ENCODE measurements around the gene ACOX3.

The ACOX3 gene

GRCh38 chr4:8369426-8370105 lies 71.0 kb downstream of the ACOX3 start:
- no peak overlapping the region for H3K4me3 Mint-ChIP-seq
- H3K9me3 Mint-ChIP-seq: no peaks in the 10 kb centered on the region
- H3K36me3 Mint-ChIP-seq (ENCODE audit: low read depth): no peaks in the 10 kb centered on the region
- no peak overlapping the region for H3K27ac Mint-ChIP-seq
- DNase-seq (ENCODE audit: low spot score): no peak
- H3K4me1 Mint-ChIP-seq (ENCODE audit: low read depth): no peaks in the 10 kb centered on the region
- H3K27me3 Mint-ChIP-seq (ENCODE audit: low read depth): no peaks in the 10 kb centered on the region

- Mint-ChIP-seq H3K27ac (no peak overlapping the region), H3K4me1 (ENCODE audit: low read depth) (no peaks in the 10 kb centered on the region), H3K36me3 (ENCODE audit: low read depth) (no peaks in the 10 kb centered on the region), H3K27me3 (ENCODE audit: low read depth) (no peaks in the 10 kb centered on the region), H3K9me3 (no peaks in the 10 kb centered on the region), H3K4me3 (no peak overlapping the region)
- no peak for DNase-seq (ENCODE audit: low spot score)
Measured at GRCh38 chr4:8368998-8369397, 71.5 kb downstream of the ACOX3 start.

GRCh38 chr4:8368061-8368481 lies 72.5 kb downstream of the ACOX3 start:
- Mint-ChIP-seq H3K27ac (no peak overlapping the region), H3K4me3 (no peak overlapping the region), H3K4me1 (ENCODE audit: low read depth) (no peaks in the 10 kb centered on the region), H3K36me3 (ENCODE audit: low read depth) (peaks cover 2% of the 10 kb centered on the region), H3K27me3 (ENCODE audit: low read depth) (no peaks in the 10 kb centered on the region), H3K9me3 (no peaks in the 10 kb centered on the region)
- DNase-seq (ENCODE audit: low spot score): no peak

GRCh38 chr4:8366601-8367000 lies 73.9 kb downstream of the ACOX3 start:
- H3K4me1 Mint-ChIP-seq (ENCODE audit: low read depth): no peaks in the 10 kb centered on the region
- no peaks in the 10 kb centered on the region for H3K27me3 Mint-ChIP-seq (ENCODE audit: low read depth)
- H3K4me3 Mint-ChIP-seq: no peak overlapping the region
- no peaks in the 10 kb centered on the region for H3K9me3 Mint-ChIP-seq
- H3K36me3 Mint-ChIP-seq (ENCODE audit: low read depth): peaks cover 2% of the 10 kb centered on the region
- H3K27ac Mint-ChIP-seq: no peak overlapping the region
- DNase-seq (ENCODE audit: low spot score): no peak

- Mint-ChIP-seq H3K27ac (no peak overlapping the region), H3K27me3 (ENCODE audit: low read depth) (no peaks in the 10 kb centered on the region), H3K9me3 (no peaks in the 10 kb centered on the region), H3K4me1 (ENCODE audit: low read depth) (no peaks in the 10 kb centered on the region), H3K36me3 (ENCODE audit: low read depth) (peaks cover 2% of the 10 kb centered on the region), H3K4me3 (no peak overlapping the region)
- DNase-seq (ENCODE audit: low spot score): no peak
Measured at GRCh38 chr4:8365951-8366350, 74.6 kb downstream of the ACOX3 start.

GRCh38 chr4:8365353-8365752 lies 75.2 kb downstream of the ACOX3 start:
- Mint-ChIP-seq H3K27me3 (ENCODE audit: low read depth) (no peaks in the 10 kb centered on the region), H3K9me3 (peaks cover 3% of the 10 kb centered on the region), H3K4me1 (ENCODE audit: low read depth) (no peaks in the 10 kb centered on the region), H3K4me3 (no peak overlapping the region), H3K27ac (no peak overlapping the region), H3K36me3 (ENCODE audit: low read depth) (peaks cover 2% of the 10 kb centered on the region)
- no peak for DNase-seq (ENCODE audit: low spot score)

GRCh38 chr4:8364848-8365350 lies 75.6 kb downstream of the ACOX3 start:
- peaks cover 3% of the 10 kb centered on the region for H3K9me3 Mint-ChIP-seq
- no peak overlapping the region for H3K4me3 Mint-ChIP-seq
- H3K4me1 Mint-ChIP-seq (ENCODE audit: low read depth): no peaks in the 10 kb centered on the region

GRCh38 chr4:8364141-8364540 lies 76.4 kb downstream of the ACOX3 start:
- H3K36me3 Mint-ChIP-seq (ENCODE audit: low read depth): peaks cover 2% of the 10 kb centered on the region
- H3K27ac Mint-ChIP-seq: no peak overlapping the region

More at GRCh38 chr4:8364848-8365350, 75.6 kb downstream of the ACOX3 start:
- Mint-ChIP-seq H3K36me3 (ENCODE audit: low read depth) (peaks cover 2% of the 10 kb centered on the region), H3K27ac (no peak overlapping the region), H3K27me3 (ENCODE audit: low read depth) (no peaks in the 10 kb centered on the region)
- DNase-seq (ENCODE audit: low spot score): no peak

GRCh38 chr4:8362483-8362882 lies 78.0 kb downstream of the ACOX3 start:
- Mint-ChIP-seq H3K27me3 (ENCODE audit: low read depth) (no peaks in the 10 kb centered on the region), H3K4me3 (no peak overlapping the region), H3K27ac (no peak overlapping the region)

More at GRCh38 chr4:8364141-8364540, 76.4 kb downstream of the ACOX3 start:
- DNase-seq (ENCODE audit: low spot score): no peak
- Mint-ChIP-seq H3K4me1 (ENCODE audit: low read depth) (no peaks in the 10 kb centered on the region), H3K27me3 (ENCODE audit: low read depth) (no peaks in the 10 kb centered on the region), H3K9me3 (peaks cover 3% of the 10 kb centered on the region), H3K4me3 (no peak overlapping the region)

GRCh38 chr4:8359193-8359592 lies 81.3 kb downstream of the ACOX3 start:
- no peaks in the 10 kb centered on the region for H3K4me1 Mint-ChIP-seq (ENCODE audit: low read depth)
- DNase-seq (ENCODE audit: low spot score): no peak
- H3K4me3 Mint-ChIP-seq: no peak overlapping the region
- peaks cover 4% of the 10 kb centered on the region for H3K27me3 Mint-ChIP-seq (ENCODE audit: low read depth)
- no peak overlapping the region for H3K27ac Mint-ChIP-seq
- peaks cover 2% of the 10 kb centered on the region for H3K36me3 Mint-ChIP-seq (ENCODE audit: low read depth)
- H3K9me3 Mint-ChIP-seq: peaks cover 3% of the 10 kb centered on the region

More at GRCh38 chr4:8362483-8362882, 78.0 kb downstream of the ACOX3 start:
- H3K36me3 Mint-ChIP-seq (ENCODE audit: low read depth): peaks cover 2% of the 10 kb centered on the region
- H3K4me1 Mint-ChIP-seq (ENCODE audit: low read depth): no peaks in the 10 kb centered on the region
- H3K9me3 Mint-ChIP-seq: peaks cover 3% of the 10 kb centered on the region
- DNase-seq (ENCODE audit: low spot score): no peak

GRCh38 chr4:8356856-8357255 lies 83.7 kb downstream of the ACOX3 start:
- H3K27ac Mint-ChIP-seq: no peak overlapping the region
- H3K4me1 Mint-ChIP-seq (ENCODE audit: low read depth): no peaks in the 10 kb centered on the region
- H3K9me3 Mint-ChIP-seq: peaks cover 3% of the 10 kb centered on the region
- H3K27me3 Mint-ChIP-seq (ENCODE audit: low read depth): peaks cover 4% of the 10 kb centered on the region
- DNase-seq (ENCODE audit: low spot score): no peak
- H3K4me3 Mint-ChIP-seq: no peak overlapping the region
- no peaks in the 10 kb centered on the region for H3K36me3 Mint-ChIP-seq (ENCODE audit: low read depth)

GRCh38 chr4:8355864-8356565 lies 84.5 kb downstream of the ACOX3 start:
- H3K27ac Mint-ChIP-seq: no peak overlapping the region
- H3K4me1 Mint-ChIP-seq (ENCODE audit: low read depth): no peaks in the 10 kb centered on the region
- no peak overlapping the region for H3K4me3 Mint-ChIP-seq
- peaks cover 3% of the 10 kb centered on the region for H3K9me3 Mint-ChIP-seq
- no peaks in the 10 kb centered on the region for H3K36me3 Mint-ChIP-seq (ENCODE audit: low read depth)
- no peak for DNase-seq (ENCODE audit: low spot score)
- H3K27me3 Mint-ChIP-seq (ENCODE audit: low read depth): peaks cover 4% of the 10 kb centered on the region

- H3K9me3 Mint-ChIP-seq: no peaks in the 10 kb centered on the region
- H3K27me3 Mint-ChIP-seq (ENCODE audit: low read depth): peaks cover 4% of the 10 kb centered on the region
- no peaks in the 10 kb centered on the region for H3K36me3 Mint-ChIP-seq (ENCODE audit: low read depth)
- no peak for DNase-seq (ENCODE audit: low spot score)
- no peak overlapping the region for H3K27ac Mint-ChIP-seq
- no peaks in the 10 kb centered on the region for H3K4me1 Mint-ChIP-seq (ENCODE audit: low read depth)
- no peak overlapping the region for H3K4me3 Mint-ChIP-seq
Measured at GRCh38 chr4:8355306-8355705, 85.2 kb downstream of the ACOX3 start.

- Mint-ChIP-seq H3K9me3 (no peaks in the 10 kb centered on the region), H3K36me3 (ENCODE audit: low read depth) (no peaks in the 10 kb centered on the region), H3K4me1 (ENCODE audit: low read depth) (no peaks in the 10 kb centered on the region), H3K27ac (no peak overlapping the region), H3K27me3 (ENCODE audit: low read depth) (peaks cover 4% of the 10 kb centered on the region), H3K4me3 (no peak overlapping the region)
- DNase-seq (ENCODE audit: low spot score): no peak
Measured at GRCh38 chr4:8353912-8354453, 86.5 kb downstream of the ACOX3 start.
